PFSK-1 (cell line): ENCODE measurements around the gene TESK2.

Experiments
- FOXP2 ChIP-seq: optimal IDR thresholded peaks from 2 replicates; pipeline ENCODE3; 2011; ENCODE audit warnings: borderline replicate concordance, control low read depth, inconsistent platforms; ENCODE audit not compliant: insufficient read depth; ENCODE audit errors: extremely low read length, extremely low read depth
- POLR2AphosphoS5 ChIP-seq: IDR thresholded peaks from 2 replicates; pipeline ENCODE4 v1.6.1; 2012; ENCODE audit warnings: low read depth, mild to moderate bottlenecking, control low read depth, low read length, moderate library complexity
- REST ChIP-seq, 2 experiments: IDR thresholded peaks; 2 replicates each; pipeline versions ENCODE4 v1.6.1 to v1.8.0; 2011 to 2012; ENCODE audit warnings: low read depth in 2 of 2, low read length in 2 of 2, control low read depth in 1 of 2, inconsistent platforms in 1 of 2, mild to moderate bottlenecking in 1 of 2, moderate library complexity in 1 of 2; ENCODE audit not compliant: insufficient read depth in 1 of 2
- SIN3A ChIP-seq: IDR thresholded peaks from 2 replicates; pipeline ENCODE4 v1.6.1; 2012; ENCODE audit warnings: mild to moderate bottlenecking, low read length, moderate library complexity, borderline replicate concordance; ENCODE audit not compliant: insufficient read depth
- TAF1 ChIP-seq: IDR thresholded peaks from 2 replicates; pipeline ENCODE4 v1.6.1; 2012; ENCODE audit warnings: low read length, control low read depth, borderline replicate concordance; ENCODE audit not compliant: insufficient read depth

Gene TESK2

GRCh38 chr1:45394342-45394741 lies 96.6 kb downstream of the TESK2 start:
- TF ChIP-seq FOXP2 (no peak), SIN3A (no peak), POLR2AphosphoS5 (no peak), REST (IDR thresholded peaks at IDR 0.05; ENCODE audit: insufficient read depth in 1 of 2, low read depth in 2 of 2, low read length in 2 of 2) (no peak), TAF1 (no peak)

- no peak for TF ChIP-seq SIN3A
- TF ChIP-seq REST (IDR thresholded peaks at IDR 0.05; ENCODE audit: insufficient read depth in 1 of 2, low read depth in 2 of 2, low read length in 2 of 2), result no peak
- no peak for TF ChIP-seq FOXP2
- no peak for TF ChIP-seq TAF1
- TF ChIP-seq POLR2AphosphoS5, result no peak
These were observed 97.2 kb downstream of the TESK2 start for GRCh38 chr1:45393718-45394302.

DNA sequence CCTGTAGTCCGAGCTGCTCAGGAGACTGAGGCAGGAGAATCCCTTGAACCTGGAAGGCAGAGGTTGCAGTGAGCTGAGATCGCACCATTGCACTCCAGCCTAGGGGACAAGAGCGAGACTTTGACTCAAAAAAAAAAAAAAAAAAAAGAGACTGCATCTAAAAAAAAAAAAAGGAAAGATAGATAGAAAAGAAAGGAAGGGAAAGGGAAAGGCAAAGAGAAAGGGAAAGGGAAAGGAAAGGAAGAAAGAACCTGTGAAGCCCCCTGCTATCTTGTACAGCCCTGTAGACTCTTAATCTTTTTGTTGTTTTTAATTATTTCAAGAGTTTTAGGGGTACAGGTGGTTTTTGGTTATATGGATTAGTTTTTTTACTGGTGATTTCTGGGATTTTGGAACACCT lies 104.7 kb downstream of the TESK2 start:
- TF ChIP-seq SIN3A, result no peak
- no peak for TF ChIP-seq POLR2AphosphoS5
- TF ChIP-seq REST (IDR thresholded peaks at IDR 0.05; ENCODE audit: insufficient read depth in 1 of 2, low read depth in 2 of 2, low read length in 2 of 2), result no peak
- no peak for TF ChIP-seq FOXP2
- no peak for TF ChIP-seq TAF1

- no peak for TF ChIP-seq SIN3A
- TF ChIP-seq REST (IDR thresholded peaks at IDR 0.05; ENCODE audit: insufficient read depth in 1 of 2, low read depth in 2 of 2, low read length in 2 of 2), result no peak
- no peak for TF ChIP-seq FOXP2
- TF ChIP-seq TAF1, result no peak
These were observed 105.7 kb downstream of the TESK2 start for GRCh38 chr1:45385302-45385701.

GRCh38 chr1:45383191-45383590 lies 107.8 kb downstream of the TESK2 start:
- TF ChIP-seq POLR2AphosphoS5 (no peak), FOXP2 (no peak), REST (IDR thresholded peaks at IDR 0.05; ENCODE audit: insufficient read depth in 1 of 2, low read depth in 2 of 2, low read length in 2 of 2) (no peak), TAF1 (no peak), SIN3A (no peak)
